Rectal smooth muscle tissue (tissue), 1 donor: Measurements from ENCODE around the gene TRMT6.

Experiments
- H3K27ac ChIP-seq: one replicate; pipeline ENCODE4 v1.7.0; 2013; ENCODE audit warnings: low read depth, low read length, inconsistent platforms
- H3K27me3 ChIP-seq: one replicate; pipeline ENCODE4 v1.7.0; 2013; ENCODE audit warnings: low read length; ENCODE audit not compliant: control insufficient read depth, insufficient read depth
- H3K36me3 ChIP-seq: one replicate; pipeline ENCODE4 v1.7.0; 2013; ENCODE audit warnings: low read length; ENCODE audit not compliant: control insufficient read depth, insufficient read depth
- H3K4me1 ChIP-seq: one replicate; pipeline ENCODE4 v1.7.0; 2013; ENCODE audit warnings: low read length; ENCODE audit not compliant: control insufficient read depth, insufficient read depth
- H3K4me3 ChIP-seq: one replicate; pipeline ENCODE4 v1.7.0; 2013; ENCODE audit warnings: low read length
- H3K9ac ChIP-seq: one replicate; pipeline ENCODE4 v1.7.0; 2013; ENCODE audit warnings: low read length

Gene TRMT6

GRCh38 chr20:5919626-5920544 is 30.4 kb downstream of the TRMT6 start:
- no peak overlapping the region for H3K27ac ChIP-seq
- no peaks in the 10 kb centered on the region for H3K27me3 ChIP-seq
- H3K36me3 ChIP-seq, result no peaks in the 10 kb centered on the region
- H3K9ac ChIP-seq, result no peak overlapping the region
- no peak overlapping the region for H3K4me3 ChIP-seq
- no peaks in the 10 kb centered on the region for H3K4me1 ChIP-seq

GRCh38 chr20:5918856-5919625 is 31.3 kb downstream of the TRMT6 start:
- H3K4me3 ChIP-seq, result no peak overlapping the region
- no peaks in the 10 kb centered on the region for H3K36me3 ChIP-seq
- no peaks in the 10 kb centered on the region for H3K4me1 ChIP-seq
- no peak overlapping the region for H3K27ac ChIP-seq
- no peak overlapping the region for H3K9ac ChIP-seq
- no peaks in the 10 kb centered on the region for H3K27me3 ChIP-seq

GRCh38 chr20:5914859-5915258 is 35.5 kb downstream of the TRMT6 start:
- Histone ChIP-seq H3K9ac (no peak overlapping the region), H3K4me3 (no peak overlapping the region), H3K27me3 (no peaks in the 10 kb centered on the region), H3K4me1 (no peaks in the 10 kb centered on the region), H3K36me3 (no peaks in the 10 kb centered on the region), H3K27ac (no peak overlapping the region)

- Histone ChIP-seq H3K9ac (no peak overlapping the region), H3K27me3 (no peaks in the 10 kb centered on the region)
Measured at GRCh38 chr20:5913166-5913565, 37.2 kb downstream of the TRMT6 start.

GRCh38 chr20:5910186-5910585 is 40.1 kb downstream of the TRMT6 start:
- Histone ChIP-seq H3K4me3 (no peak overlapping the region), H3K9ac (no peak overlapping the region), H3K27ac (no peak overlapping the region), H3K4me1 (no peaks in the 10 kb centered on the region), H3K36me3 (no peaks in the 10 kb centered on the region), H3K27me3 (no peaks in the 10 kb centered on the region)

More at GRCh38 chr20:5913166-5913565, 37.2 kb downstream of the TRMT6 start:
- no peak overlapping the region for H3K4me3 ChIP-seq
- no peaks in the 10 kb centered on the region for H3K36me3 ChIP-seq
- no peak overlapping the region for H3K27ac ChIP-seq
- H3K4me1 ChIP-seq, result no peaks in the 10 kb centered on the region

- H3K27ac ChIP-seq, result no peak overlapping the region
- no peaks in the 10 kb centered on the region for H3K4me1 ChIP-seq
- no peaks in the 10 kb centered on the region for H3K27me3 ChIP-seq
- H3K4me3 ChIP-seq, result no peak overlapping the region
- no peaks in the 10 kb centered on the region for H3K36me3 ChIP-seq
- H3K9ac ChIP-seq, result no peak overlapping the region
Measured at GRCh38 chr20:5908981-5909380, 41.4 kb downstream of the TRMT6 start.

GRCh38 chr20:5900908-5901307 is 49.4 kb downstream of the TRMT6 start:
- Histone ChIP-seq H3K4me1 (no peaks in the 10 kb centered on the region), H3K36me3 (no peaks in the 10 kb centered on the region)

GRCh38 chr20:5899444-5899843 is 50.9 kb downstream of the TRMT6 start:
- Histone ChIP-seq H3K9ac (no peak overlapping the region), H3K4me1 (no peaks in the 10 kb centered on the region), H3K36me3 (no peaks in the 10 kb centered on the region), H3K4me3 (no peak overlapping the region), H3K27ac (no peak overlapping the region), H3K27me3 (no peaks in the 10 kb centered on the region)

More at GRCh38 chr20:5900908-5901307, 49.4 kb downstream of the TRMT6 start:
- Histone ChIP-seq H3K27me3 (no peaks in the 10 kb centered on the region), H3K4me3 (no peak overlapping the region), H3K9ac (no peak overlapping the region), H3K27ac (no peak overlapping the region)

GRCh38 chr20:5895626-5896025 is 54.7 kb downstream of the TRMT6 start:
- H3K9ac ChIP-seq, result no peak overlapping the region
- no peak overlapping the region for H3K4me3 ChIP-seq
- H3K4me1 ChIP-seq, result no peaks in the 10 kb centered on the region
- H3K27ac ChIP-seq, result no peak overlapping the region
- H3K27me3 ChIP-seq, result no peaks in the 10 kb centered on the region
- no peaks in the 10 kb centered on the region for H3K36me3 ChIP-seq

- no peak overlapping the region for H3K27ac ChIP-seq
- no peaks in the 10 kb centered on the region for H3K27me3 ChIP-seq
- no peaks in the 10 kb centered on the region for H3K36me3 ChIP-seq
- no peak overlapping the region for H3K9ac ChIP-seq
- H3K4me1 ChIP-seq, result no peaks in the 10 kb centered on the region
- no peak overlapping the region for H3K4me3 ChIP-seq
Measured at GRCh38 chr20:5893621-5894020, 56.7 kb downstream of the TRMT6 start.

- Histone ChIP-seq H3K4me3 (no peak overlapping the region), H3K27me3 (no peaks in the 10 kb centered on the region), H3K36me3 (no peaks in the 10 kb centered on the region), H3K27ac (no peak overlapping the region), H3K9ac (no peak overlapping the region), H3K4me1 (no peaks in the 10 kb centered on the region)
Measured at GRCh38 chr20:5893052-5893451, 57.3 kb downstream of the TRMT6 start.

GRCh38 chr20:5890773-5891441 is 59.4 kb downstream of the TRMT6 start:
- H3K27me3 ChIP-seq, result no peaks in the 10 kb centered on the region
- no peak overlapping the region for H3K27ac ChIP-seq
- no peak overlapping the region for H3K9ac ChIP-seq
- no peaks in the 10 kb centered on the region for H3K4me1 ChIP-seq
- no peaks in the 10 kb centered on the region for H3K36me3 ChIP-seq
- H3K4me3 ChIP-seq, result no peak overlapping the region
